Sigmoid colon (tissue), 7 donors: ENCODE measurements around the gene ARID3B. TPM values are rescaled to one million over a fixed set of nuclear protein-coding genes. Genes with fewer than 3 reads are reported as not detected.

Source experiments
- DNase-seq: peaks from one replicate; pipeline ENCODE4 v3.0.0-alpha.2; 2019
- H3K27ac ChIP-seq, 4 donors: fragments of 200-600 bp; sonication (generic); one replicate each; pipeline ENCODE4 v1.5.1; 2016 to 2019; ENCODE audit warnings: mild to moderate bottlenecking in 1 of 4
- H3K27me3 ChIP-seq, 3 donors: fragments of 200-600 bp; sonication (generic); one replicate each; pipeline ENCODE4 v1.5.1; 2019; ENCODE audit warnings: mild to moderate bottlenecking in 1 of 3
- H3K36me3 ChIP-seq, 4 donors: fragments of 200-600 bp; sonication (generic); one replicate each; pipeline ENCODE4 v1.5.1; 2016 to 2019
- H3K4me1 ChIP-seq, 4 donors: fragments of 200-600 bp; sonication (generic); one replicate each; pipeline ENCODE4 v1.5.1; 2017 to 2019
- H3K4me3 ChIP-seq, 4 donors: fragments of 200-600 bp; sonication (generic); one replicate each; pipeline ENCODE4 v1.5.1; 2017 to 2019; ENCODE audit warnings: mild to moderate bottlenecking in 2 of 4, moderate library complexity in 1 of 4
- H3K9me3 ChIP-seq, 4 donors: fragments of 200-600 bp in 3 of 4; sonication (generic) in 3 of 4; one replicate each; pipeline versions ENCODE4 v1.5.1 to v1.6.1; 2013 to 2019
- EP300 ChIP-seq, 4 donors: sonication (generic); formaldehyde crosslinking; IDR thresholded peaks; one replicate each; pipeline ENCODE4 v1.6.1; 2017; ENCODE audit warnings: antibody characterized with exemption in 4 of 4
- POLR2A ChIP-seq, 2 donors: fragments of 450-650 bp; IDR thresholded peaks; one replicate each; pipeline ENCODE4 v1.6.1; 2016; ENCODE audit warnings: antibody characterized with exemption in 2 of 2, mild to moderate bottlenecking in 2 of 2, moderate library complexity in 2 of 2
- POLR2AphosphoS5 ChIP-seq, 4 donors: sonication (generic); formaldehyde crosslinking; IDR thresholded peaks; one replicate each; pipeline ENCODE4 v1.6.1; 2017; ENCODE audit warnings: antibody characterized with exemption in 4 of 4
- WGBS, 2 donors: extraction: QIAGEN DNeasy Blood & Tissue Kit; methylation state at CpG; one replicate each; pipeline ENCODE4 v1.1.7; 2013; 5-methylcytosine and 5-hydroxymethylcytosine counted together
- intact Hi-C: fragments of 100-400 bp; cut with DNase I; formaldehyde crosslinking; loops from one replicate; pipeline ENCODE4 v1.15.1; 2023
- polyA plus RNA-seq, 3 donors: library from polyadenylated mRNA; stranded (reverse); fragments of 200-250 nt; gene quantifications; one replicate each; pipeline ENCODE4 v1.2.3, GENCODE V29; 2013
- total RNA-seq, 4 donors: library from RNA; depleted of rRNA; stranded (reverse); fragments of >200 nt; gene quantifications; one replicate each; pipeline ENCODE4 v1.1.0, GENCODE V29; 2016
- TF ChIP-seq, protein P1 (sequence below), 4 experiments: fragments of 450-650 bp in 3 of 4; fragments of 200-600 bp in 1 of 4; IDR thresholded peaks; one replicate each; pipeline ENCODE4 v1.5.1; 2016 to 2019; ENCODE audit warnings: antibody characterized with exemption in 4 of 4, mild to moderate bottlenecking in 3 of 4, moderate library complexity in 2 of 4
- donor health status: healthy with polysubstance abuse.
- donor health status: Bipolar disorder and iron deficiency.
- donor health status: healthy.

The ARID3B gene
- total and polyA plus RNA-seq, 7 donors: 2.3 to 9.7 (median 5.3) TPM

DNA sequence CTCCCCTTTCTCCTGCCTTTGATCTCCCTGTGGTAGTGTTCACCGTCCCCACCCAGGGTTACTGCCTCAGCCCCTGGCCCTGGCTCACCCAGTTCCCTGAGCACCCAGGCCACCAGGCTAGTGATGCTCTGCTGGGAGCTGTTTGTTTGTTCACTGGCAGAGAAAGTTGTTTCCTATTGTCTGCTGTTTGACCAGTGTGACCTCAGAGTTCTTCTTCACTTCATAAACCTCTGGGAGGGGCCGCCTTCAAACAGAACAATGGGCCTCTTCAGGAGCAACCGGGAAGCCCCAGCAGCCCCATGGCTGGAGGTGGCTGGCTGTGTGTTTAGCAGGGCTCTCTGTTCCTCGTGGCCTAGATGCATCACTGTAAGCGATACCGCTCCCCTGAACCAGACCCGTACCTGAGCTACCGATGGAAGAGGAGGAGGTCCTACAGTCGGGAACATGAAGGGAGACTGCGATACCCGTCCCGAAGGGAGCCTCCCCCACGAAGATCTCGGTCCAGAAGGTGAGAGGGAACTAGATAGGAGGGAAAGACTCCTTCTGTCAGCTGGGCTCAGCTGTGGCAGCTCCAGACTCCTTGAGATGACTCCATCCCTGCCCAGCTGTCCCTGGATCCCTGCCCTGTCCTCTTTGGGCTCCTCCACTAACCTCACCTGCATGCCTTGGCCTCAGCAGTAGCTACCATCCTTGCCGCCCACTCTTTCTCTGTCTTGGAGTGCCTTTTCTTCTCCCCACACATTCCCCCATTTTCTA lies 78.0 kb downstream of the ARID3B start:
- Histone ChIP-seq H3K27ac (no peak overlapping the region), H3K27me3 (no peaks in the 10 kb centered on the region), H3K4me1 (peaks cover 0 to 52% (median 40%) of the 10 kb centered on the region in 4 donors), H3K9me3 (no peaks in the 10 kb centered on the region), H3K4me3 (no peak overlapping the region), H3K36me3 (peaks cover 37 to 52% (median 43%) of the 10 kb centered on the region in 4 donors)
- intact Hi-C loops: no loop called here
- 65 to 83% methylated on average over 15 of the region's 15 CpGs for WGBS, 2 donors
- DNase-seq: no peak
- TF ChIP-seq EP300 (IDR thresholded peaks at IDR 0.05) (no peak), POLR2A (IDR thresholded peaks at IDR 0.05) (no peak), POLR2AphosphoS5 (IDR thresholded peaks at IDR 0.05) (no peak)
- TF ChIP-seq, protein P1, sequence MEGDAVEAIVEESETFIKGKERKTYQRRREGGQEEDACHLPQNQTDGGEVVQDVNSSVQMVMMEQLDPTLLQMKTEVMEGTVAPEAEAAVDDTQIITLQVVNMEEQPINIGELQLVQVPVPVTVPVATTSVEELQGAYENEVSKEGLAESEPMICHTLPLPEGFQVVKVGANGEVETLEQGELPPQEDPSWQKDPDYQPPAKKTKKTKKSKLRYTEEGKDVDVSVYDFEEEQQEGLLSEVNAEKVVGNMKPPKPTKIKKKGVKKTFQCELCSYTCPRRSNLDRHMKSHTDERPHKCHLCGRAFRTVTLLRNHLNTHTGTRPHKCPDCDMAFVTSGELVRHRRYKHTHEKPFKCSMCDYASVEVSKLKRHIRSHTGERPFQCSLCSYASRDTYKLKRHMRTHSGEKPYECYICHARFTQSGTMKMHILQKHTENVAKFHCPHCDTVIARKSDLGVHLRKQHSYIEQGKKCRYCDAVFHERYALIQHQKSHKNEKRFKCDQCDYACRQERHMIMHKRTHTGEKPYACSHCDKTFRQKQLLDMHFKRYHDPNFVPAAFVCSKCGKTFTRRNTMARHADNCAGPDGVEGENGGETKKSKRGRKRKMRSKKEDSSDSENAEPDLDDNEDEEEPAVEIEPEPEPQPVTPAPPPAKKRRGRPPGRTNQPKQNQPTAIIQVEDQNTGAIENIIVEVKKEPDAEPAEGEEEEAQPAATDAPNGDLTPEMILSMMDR (IDR thresholded peaks at IDR 0.05): no peak

DNA sequence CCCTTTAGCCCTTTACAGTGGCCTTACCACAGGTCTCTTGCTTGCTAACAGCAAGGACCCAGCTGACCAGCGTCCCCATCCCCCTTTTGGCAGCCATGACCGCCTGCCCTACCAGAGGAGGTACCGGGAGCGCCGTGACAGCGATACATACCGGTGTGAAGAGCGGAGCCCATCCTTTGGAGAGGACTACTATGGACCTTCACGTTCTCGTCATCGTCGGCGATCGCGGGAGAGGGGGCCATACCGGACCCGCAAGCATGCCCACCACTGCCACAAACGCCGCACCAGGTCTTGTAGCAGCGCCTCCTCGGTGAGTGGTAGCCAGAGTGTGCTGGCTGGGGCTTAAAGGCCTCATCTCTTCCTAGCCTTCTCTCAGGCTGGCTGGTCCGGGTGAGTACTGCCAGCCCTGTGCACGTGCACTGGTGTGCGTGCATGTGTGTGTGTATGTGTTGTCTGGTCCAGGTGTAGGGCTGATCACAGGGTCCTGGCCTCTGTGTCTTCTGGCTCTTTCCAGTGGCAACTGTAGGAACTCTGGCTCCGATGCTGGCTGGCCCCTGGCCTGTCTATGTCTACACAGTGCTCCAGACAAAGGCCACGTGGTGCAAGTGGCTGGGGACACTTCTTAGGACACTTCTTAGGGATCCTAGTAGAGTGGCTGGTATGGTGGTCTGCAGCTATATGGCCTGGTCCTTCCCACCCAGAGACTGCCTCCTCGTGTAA lies 79.1 kb downstream of the ARID3B start:
- H3K4me3 ChIP-seq: no peak overlapping the region
- H3K36me3 ChIP-seq: peaks cover 48 to 63% (median 53%) of the 10 kb centered on the region in 4 donors
- H3K27me3 ChIP-seq: no peaks in the 10 kb centered on the region
- no peak for DNase-seq
- intact Hi-C loops: no loop called here
- WGBS, 2 donors: 94 to 95% methylated on average over 27 of the region's 27 CpGs
- H3K9me3 ChIP-seq: no peaks in the 10 kb centered on the region
- peaks cover 0 to 41% (median 37%) of the 10 kb centered on the region in 4 donors for H3K4me1 ChIP-seq
- no peak overlapping the region for H3K27ac ChIP-seq
- TF ChIP-seq, protein P1 (IDR thresholded peaks at IDR 0.05): no peak

DNA sequence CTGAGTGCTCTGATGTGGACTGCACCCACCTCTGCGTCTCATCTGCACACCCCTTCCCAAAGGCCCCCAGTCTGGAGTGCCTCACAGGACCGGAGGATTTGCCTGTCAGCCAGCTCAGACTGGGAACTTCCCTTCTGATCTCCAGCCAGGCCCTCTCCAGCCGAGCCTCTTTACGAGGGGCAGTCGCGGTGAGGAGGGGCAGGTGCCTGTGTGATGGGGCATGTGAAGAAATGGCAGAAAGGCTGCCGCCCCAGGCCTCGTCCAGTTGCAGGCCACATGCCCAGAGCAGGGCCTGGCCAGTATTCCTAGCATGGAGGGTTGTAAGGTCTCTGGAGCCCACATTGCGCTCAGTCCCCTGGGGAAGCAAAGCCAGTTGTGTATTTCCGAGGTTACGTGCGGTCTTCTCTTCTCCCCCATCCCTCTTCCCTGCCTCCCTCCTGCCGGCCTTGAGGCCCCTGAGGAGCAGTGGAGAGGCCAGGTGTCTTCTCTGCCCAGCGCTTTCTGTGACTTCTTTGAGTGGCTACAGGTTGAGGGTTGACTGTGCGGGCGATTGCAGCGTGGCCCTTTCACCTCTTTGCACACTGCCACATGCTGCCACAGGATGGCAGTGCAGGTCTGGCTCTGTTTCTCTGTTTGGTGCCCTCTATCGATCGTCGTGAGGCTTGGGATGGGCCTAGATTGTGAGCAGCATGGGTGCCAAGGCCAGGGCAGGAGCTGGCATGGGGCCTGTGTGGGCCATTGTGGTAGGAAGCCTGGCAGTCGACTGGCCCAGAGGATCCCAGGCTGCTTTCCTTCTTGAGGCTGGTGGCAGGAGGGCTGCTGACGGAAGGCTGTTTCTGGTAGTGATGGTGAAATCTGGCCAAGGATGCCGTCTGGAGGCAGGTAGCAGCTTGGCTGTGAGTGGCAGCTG lies 79.9 kb downstream of the ARID3B start:
- 46 to 59% methylated on average over 23 of the region's 23 CpGs for WGBS, 2 donors
- Histone ChIP-seq H3K27ac (peak overlapping the region in 2 of 4 donors; percentile 18 to 27), H3K4me1 (peaks cover 0 to 41% (median 37%) of the 10 kb centered on the region in 4 donors), H3K27me3 (no peaks in the 10 kb centered on the region), H3K36me3 (peaks cover 56 to 71% (median 61%) of the 10 kb centered on the region in 4 donors), H3K9me3 (no peaks in the 10 kb centered on the region), H3K4me3 (no peak overlapping the region)
- DNase-seq: no peak
- intact Hi-C loops: no loop called here
- TF ChIP-seq POLR2A (IDR thresholded peaks at IDR 0.05) (peak in 1 of 2 donors; percentile 3), POLR2AphosphoS5 (IDR thresholded peaks at IDR 0.05) (no peak), EP300 (IDR thresholded peaks at IDR 0.05) (no peak)
- TF ChIP-seq, protein P1 (IDR thresholded peaks at IDR 0.05): peak; percentile 24 to 74 (median 60)

DNA sequence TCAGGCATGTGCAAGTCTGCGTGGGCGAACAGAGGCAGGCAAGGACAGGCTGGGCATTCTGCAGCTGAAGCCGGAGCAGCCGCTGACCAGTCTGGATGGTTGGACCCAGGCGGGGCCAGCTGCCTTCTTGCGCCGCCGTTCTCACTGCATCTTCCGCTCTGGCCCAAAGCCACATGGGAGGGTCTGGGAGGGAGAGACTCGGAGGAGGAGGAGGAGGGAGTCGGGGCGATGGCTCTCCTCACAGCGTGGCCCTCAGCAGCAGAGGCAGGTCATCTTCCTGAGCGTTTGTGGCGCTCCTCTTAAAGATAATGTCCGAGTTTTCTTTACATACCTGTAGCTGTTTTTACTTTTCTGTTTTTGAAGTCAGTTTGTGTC lies 80.5 kb downstream of the ARID3B start:
- intact Hi-C loops: no loop called here
- Histone ChIP-seq H3K27me3 (no peaks in the 10 kb centered on the region), H3K36me3 (peaks cover 61 to 77% (median 67%) of the 10 kb centered on the region in 4 donors), H3K4me3 (no peak overlapping the region), H3K27ac (peak overlapping the region in 2 of 4 donors; percentile 18 to 27), H3K4me1 (peaks cover 0 to 39% (median 33%) of the 10 kb centered on the region in 4 donors), H3K9me3 (no peaks in the 10 kb centered on the region)
- WGBS, 2 donors: 89 to 91% methylated on average over 16 of the region's 16 CpGs
- TF ChIP-seq POLR2AphosphoS5 (IDR thresholded peaks at IDR 0.05) (no peak), EP300 (IDR thresholded peaks at IDR 0.05) (no peak)
- DNase-seq: no peak
